Cardiac muscle cell (in vitro differentiated cells and primary cell): ENCODE measurements around the gene TMEM134. TPM values are rescaled to one million over a fixed set of nuclear protein-coding genes. Genes with fewer than 3 reads are reported as not detected.

Experiments
- DNase-seq, 2 donors: peaks; one replicate each; pipeline versions ENCODE4 v3.0.0 to v3.0.0-alpha.2; 2010 to 2017; ENCODE audit warnings: low read depth in 1 of 2, low spot score in 1 of 2
- H3K27ac ChIP-seq: fragments of 200-600 bp; sonication (generic); 2 replicates; pipeline ENCODE4 v1.5.1; 2016
- H3K27me3 ChIP-seq: fragments of 200-600 bp; sonication (generic); 2 replicates; pipeline ENCODE4 v1.6.0; 2016; ENCODE audit warnings: control low read depth
- H3K36me3 ChIP-seq: fragments of 200-600 bp; sonication (generic); 2 replicates; pipeline ENCODE4 v1.5.1; 2016; ENCODE audit warnings: control low read depth
- H3K4me1 ChIP-seq: fragments of 200-600 bp; sonication (generic); 2 replicates; pipeline ENCODE4 v1.8.1; 2017; ENCODE audit warnings: low read depth, mild to moderate bottlenecking, mixed run types
- H3K4me3 ChIP-seq: fragments of 200-600 bp; sonication (generic); 2 replicates; pipeline ENCODE4 v1.5.1; 2016; ENCODE audit warnings: mild to moderate bottlenecking
- H3K9me3 ChIP-seq: fragments of 200-600 bp; sonication (generic); 2 replicates; pipeline ENCODE4 v1.5.1; 2017; ENCODE audit warnings: low read depth, mild to moderate bottlenecking, control low read depth
- polyA plus RNA-seq: library from polyadenylated mRNA; unstranded; fragments of >200 nt; fragmentation: Nextera tagmentation; extraction: Ambion mirVana; gene quantifications from 2 replicates; pipeline ENCODE4 v1.2.1, GENCODE V29; 2016
- total RNA-seq: library from RNA; depleted of rRNA; stranded (reverse); fragments of >200 nt; gene quantifications from 2 replicates; pipeline ENCODE4 v1.2.3, GENCODE V29; 2016
- TF ChIP-seq, protein P1 (sequence below): IDR thresholded peaks from 2 replicates; pipeline ENCODE4 v1.5.1; 2012; ENCODE audit warnings: low read depth, mild to moderate bottlenecking, low read length

TMEM134 gene
- total and polyA plus RNA-seq, 2 experiments from 2014 or later = 255 to 326 TPM

DNA sequence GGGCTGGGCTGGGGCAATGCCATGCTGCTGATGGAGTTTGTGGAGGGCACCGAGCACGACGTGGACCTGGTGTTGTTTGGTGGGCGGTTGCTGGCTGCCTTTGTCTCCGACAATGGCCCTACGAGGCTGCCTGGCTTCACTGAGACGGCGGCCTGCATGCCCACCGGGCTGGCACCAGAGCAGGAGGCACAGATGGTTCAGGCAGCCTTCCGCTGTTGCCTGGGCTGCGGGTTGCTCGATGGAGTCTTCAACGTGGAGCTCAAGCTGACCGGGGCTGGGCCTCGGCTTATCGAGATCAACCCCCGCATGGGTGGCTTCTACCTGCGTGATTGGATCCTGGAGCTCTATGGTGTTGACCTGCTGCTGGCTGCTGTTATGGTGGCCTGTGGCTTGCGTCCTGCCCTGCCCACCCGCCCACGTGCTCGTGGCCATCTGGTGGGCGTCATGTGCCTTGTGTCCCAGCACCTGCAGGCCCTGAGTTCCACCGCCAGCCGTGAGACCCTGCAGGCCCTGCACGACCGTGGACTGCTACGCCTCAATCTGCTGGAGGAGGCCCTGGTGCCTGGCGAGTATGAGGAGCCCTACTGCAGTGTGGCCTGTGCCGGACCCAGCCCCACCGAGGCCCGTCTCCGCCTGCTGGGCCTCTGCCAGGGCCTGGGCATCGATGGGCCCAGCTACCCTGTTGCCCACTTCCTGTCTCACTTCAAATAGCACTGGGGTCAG, 45.0 kb downstream of the TMEM134 start:
- H3K27ac ChIP-seq = no peak overlapping the region
- no peaks in the 10 kb centered on the region for H3K9me3 ChIP-seq
- peaks cover 7% of the 10 kb centered on the region for H3K4me1 ChIP-seq
- TF ChIP-seq, protein P1, sequence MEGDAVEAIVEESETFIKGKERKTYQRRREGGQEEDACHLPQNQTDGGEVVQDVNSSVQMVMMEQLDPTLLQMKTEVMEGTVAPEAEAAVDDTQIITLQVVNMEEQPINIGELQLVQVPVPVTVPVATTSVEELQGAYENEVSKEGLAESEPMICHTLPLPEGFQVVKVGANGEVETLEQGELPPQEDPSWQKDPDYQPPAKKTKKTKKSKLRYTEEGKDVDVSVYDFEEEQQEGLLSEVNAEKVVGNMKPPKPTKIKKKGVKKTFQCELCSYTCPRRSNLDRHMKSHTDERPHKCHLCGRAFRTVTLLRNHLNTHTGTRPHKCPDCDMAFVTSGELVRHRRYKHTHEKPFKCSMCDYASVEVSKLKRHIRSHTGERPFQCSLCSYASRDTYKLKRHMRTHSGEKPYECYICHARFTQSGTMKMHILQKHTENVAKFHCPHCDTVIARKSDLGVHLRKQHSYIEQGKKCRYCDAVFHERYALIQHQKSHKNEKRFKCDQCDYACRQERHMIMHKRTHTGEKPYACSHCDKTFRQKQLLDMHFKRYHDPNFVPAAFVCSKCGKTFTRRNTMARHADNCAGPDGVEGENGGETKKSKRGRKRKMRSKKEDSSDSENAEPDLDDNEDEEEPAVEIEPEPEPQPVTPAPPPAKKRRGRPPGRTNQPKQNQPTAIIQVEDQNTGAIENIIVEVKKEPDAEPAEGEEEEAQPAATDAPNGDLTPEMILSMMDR = no peak
- H3K36me3 ChIP-seq = no peaks in the 10 kb centered on the region
- no peak overlapping the region for H3K4me3 ChIP-seq
- no peak for DNase-seq
- no peaks in the 10 kb centered on the region for H3K27me3 ChIP-seq

DNA sequence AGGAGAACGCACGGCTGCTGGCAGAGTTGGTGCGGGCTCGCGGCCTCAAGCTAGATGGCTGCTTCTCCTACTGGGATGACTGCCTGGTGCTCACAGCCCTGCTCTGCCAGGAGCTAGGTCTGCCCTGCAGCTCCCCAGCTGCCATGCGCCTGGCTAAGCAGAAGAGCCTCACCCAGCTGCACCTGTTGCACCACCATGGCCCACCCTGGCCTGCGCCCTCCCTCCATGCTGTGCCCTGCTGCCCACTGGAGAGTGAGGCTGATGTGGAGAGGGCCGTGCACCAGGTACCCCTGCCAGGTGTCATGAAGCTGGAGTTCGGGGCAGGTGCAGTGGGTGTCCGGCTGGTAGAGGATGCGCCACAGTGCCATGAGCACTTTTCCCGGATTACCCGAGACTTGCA, 45.6 kb downstream of the TMEM134 start:
- DNase-seq = no peak
- H3K27ac ChIP-seq = no peak overlapping the region
- H3K4me1 ChIP-seq = peaks cover 7% of the 10 kb centered on the region
- H3K4me3 ChIP-seq = no peak overlapping the region
- TF ChIP-seq, protein P1 = no peak
- H3K9me3 ChIP-seq = no peaks in the 10 kb centered on the region
- no peaks in the 10 kb centered on the region for H3K36me3 ChIP-seq
- H3K27me3 ChIP-seq = no peaks in the 10 kb centered on the region

- no peaks in the 10 kb centered on the region for H3K27me3 ChIP-seq
- no peaks in the 10 kb centered on the region for H3K36me3 ChIP-seq
- H3K4me1 ChIP-seq = peaks cover 7% of the 10 kb centered on the region
- H3K27ac ChIP-seq = no peak overlapping the region
- no peaks in the 10 kb centered on the region for H3K9me3 ChIP-seq
- TF ChIP-seq, protein P1 = no peak
- DNase-seq = no peak
- H3K4me3 ChIP-seq = no peak overlapping the region
Observed at GRCh38 chr11:67422891-67423290, 46.2 kb downstream of the TMEM134 start.

- H3K27me3 ChIP-seq = no peaks in the 10 kb centered on the region
- no peak overlapping the region for H3K4me3 ChIP-seq
- TF ChIP-seq, protein P1 = no peak
- no peaks in the 10 kb centered on the region for H3K9me3 ChIP-seq
- H3K36me3 ChIP-seq = no peaks in the 10 kb centered on the region
- no peak overlapping the region for H3K27ac ChIP-seq
- DNase-seq = no peak
- H3K4me1 ChIP-seq = peaks cover 7% of the 10 kb centered on the region
Observed at GRCh38 chr11:67421430-67422031, 47.5 kb downstream of the TMEM134 start.

DNA sequence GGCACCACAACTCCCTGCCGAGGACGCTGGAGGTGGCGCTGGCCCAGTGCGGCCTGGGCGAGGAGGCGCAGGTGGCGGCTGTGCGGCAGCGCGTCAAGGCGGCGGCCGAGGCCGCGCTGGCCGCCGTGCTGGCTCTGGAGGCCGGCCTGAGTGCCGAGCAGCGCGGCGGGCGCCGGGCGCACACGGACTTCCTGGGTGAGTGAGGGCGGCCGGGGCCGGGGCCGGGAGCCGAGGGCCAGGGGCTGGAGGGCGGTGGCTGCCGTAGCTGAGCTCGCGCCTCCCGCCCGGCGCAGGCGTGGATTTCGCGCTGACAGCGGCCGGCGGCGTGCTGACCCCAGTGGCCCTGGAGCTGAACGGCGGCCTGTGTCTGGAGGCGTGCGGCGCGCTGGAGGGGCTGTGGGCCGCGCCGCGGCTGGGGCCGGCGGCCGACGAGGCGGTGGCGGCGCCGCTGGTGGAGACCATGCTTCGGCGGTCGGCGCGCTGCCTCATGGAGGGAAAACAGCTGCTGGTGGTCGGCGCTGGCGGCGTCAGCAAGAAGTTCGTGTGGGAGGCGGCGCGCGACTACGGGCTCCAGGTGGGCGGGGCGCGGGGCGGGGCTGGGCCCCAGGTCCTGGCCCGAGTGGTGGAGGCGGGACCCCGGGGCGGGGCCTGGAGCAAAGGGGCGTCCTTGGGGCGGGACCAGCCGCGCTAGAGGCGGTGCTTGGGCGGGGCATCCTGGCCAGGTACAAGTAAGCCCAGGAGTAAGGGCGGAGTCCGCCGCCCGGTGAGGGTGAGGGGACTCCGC, 48.2 kb downstream of the TMEM134 start:
- no peaks in the 10 kb centered on the region for H3K36me3 ChIP-seq
- peak overlapping the region; percentile 32 for H3K4me3 ChIP-seq
- no peaks in the 10 kb centered on the region for H3K27me3 ChIP-seq
- peaks cover 7% of the 10 kb centered on the region for H3K4me1 ChIP-seq
- H3K27ac ChIP-seq = peak overlapping the region; percentile 82
- DNase-seq = peak; percentile 95 to 96
- TF ChIP-seq, protein P1 = no peak
- no peaks in the 10 kb centered on the region for H3K9me3 ChIP-seq
